GM19467 (cell line): Measurements from ENCODE around the gene KCNAB2.
"Not testable (repeated sequence)": the region's sequence is repeated elsewhere in the genome, so short reads cannot be mapped to it uniquely, and the experiment has no call there.

Experiments used
- ATAC-seq: cut with Tn5 transposase; IDR thresholded peaks from one replicate; pipeline ENCODE4 v1.9.1; 2021; ENCODE audit warnings: mild to moderate bottlenecking, moderate library complexity; ENCODE audit not compliant: unreplicated experiment

KCNAB2 gene

DNA sequence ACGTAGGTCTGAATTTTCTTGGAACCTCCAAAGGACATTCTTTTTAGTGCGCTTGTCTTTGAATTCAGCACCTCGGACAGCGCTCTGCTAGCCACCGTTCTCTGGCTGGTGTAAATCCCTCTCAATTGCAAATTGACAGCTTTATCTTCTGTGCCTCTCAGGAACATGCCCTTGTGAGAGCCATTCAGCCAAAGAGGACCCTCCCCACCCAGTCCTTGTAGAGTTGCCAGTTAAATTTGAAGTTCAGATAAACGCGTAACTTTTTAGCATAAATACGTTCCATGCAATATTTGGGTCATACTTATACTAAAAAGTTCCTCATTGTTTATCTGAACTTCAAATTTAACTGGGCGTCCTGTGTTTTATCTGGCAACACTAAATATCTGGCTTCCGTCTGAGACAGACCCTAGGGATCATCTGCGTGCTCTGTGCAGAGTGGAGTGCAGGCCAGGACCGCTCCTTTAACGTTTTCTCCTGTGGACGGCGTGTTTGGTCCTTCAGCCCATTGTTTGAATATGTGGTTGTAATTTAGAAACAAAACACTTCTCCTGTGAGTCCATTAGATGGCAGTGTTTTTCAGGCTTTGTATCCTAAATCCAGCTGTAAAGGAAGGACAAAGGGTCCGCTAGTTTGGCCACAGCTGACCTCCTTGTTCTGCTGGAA is 7.0 kb downstream of the KCNAB2 start:
- no peak for ATAC-seq

DNA sequence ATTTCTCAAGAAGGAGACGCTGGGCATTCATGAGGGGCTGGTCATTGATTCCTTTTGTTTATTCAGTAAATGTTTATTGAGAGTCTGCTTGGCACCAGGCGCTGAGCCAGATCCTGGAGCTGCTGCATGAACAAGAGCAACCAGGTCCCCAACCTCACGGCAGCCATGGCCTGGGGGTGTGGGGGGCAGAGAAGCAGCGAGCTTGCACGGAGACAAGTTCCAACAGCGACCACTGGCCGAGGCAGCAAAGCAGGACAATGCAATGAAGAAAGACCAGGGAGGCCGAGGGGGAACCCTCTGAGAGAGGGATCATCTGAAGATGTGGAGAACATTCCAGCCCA is 7.5 kb downstream of the KCNAB2 start:
- ATAC-seq: no peak

DNA sequence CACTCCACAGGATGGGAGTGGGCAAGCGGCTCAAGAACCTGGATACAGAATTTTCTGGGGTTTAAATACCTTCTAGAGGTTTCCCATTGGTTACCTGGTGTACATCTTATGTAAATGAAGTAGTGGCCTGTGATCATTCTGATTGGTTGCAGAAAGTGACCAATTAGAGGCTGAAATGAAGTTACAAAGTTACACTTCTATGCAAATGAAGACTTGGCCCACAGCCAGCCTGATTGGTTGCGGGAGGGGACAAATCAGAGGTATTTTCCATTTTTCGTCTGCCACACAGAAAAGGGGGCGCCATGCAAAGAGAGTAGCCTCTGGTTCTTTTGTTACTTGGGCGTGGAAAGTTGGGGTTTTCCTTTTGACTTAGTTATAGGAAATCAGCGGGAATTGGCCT is 8.9 kb downstream of the KCNAB2 start:
- no peak for ATAC-seq

DNA sequence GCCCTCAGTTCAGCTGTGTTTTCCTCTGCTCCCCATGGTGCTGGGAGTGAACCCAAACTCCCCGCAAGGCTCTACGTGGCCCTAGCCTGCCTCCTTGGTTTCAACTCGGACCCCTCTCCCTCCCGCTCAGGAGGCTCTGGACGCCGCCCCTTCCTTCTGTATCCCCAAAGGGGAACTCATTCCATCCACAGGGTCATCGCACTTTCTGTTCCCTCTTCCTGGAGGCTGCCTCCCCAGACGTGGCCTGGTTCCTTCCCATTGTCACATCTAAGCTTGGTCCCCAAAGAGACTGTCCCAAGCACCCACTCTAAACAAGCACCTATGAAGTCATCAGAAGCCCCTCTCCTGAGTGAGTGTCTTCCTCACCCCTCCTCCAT is 10.9 kb downstream of the KCNAB2 start:
- no peak for ATAC-seq

DNA sequence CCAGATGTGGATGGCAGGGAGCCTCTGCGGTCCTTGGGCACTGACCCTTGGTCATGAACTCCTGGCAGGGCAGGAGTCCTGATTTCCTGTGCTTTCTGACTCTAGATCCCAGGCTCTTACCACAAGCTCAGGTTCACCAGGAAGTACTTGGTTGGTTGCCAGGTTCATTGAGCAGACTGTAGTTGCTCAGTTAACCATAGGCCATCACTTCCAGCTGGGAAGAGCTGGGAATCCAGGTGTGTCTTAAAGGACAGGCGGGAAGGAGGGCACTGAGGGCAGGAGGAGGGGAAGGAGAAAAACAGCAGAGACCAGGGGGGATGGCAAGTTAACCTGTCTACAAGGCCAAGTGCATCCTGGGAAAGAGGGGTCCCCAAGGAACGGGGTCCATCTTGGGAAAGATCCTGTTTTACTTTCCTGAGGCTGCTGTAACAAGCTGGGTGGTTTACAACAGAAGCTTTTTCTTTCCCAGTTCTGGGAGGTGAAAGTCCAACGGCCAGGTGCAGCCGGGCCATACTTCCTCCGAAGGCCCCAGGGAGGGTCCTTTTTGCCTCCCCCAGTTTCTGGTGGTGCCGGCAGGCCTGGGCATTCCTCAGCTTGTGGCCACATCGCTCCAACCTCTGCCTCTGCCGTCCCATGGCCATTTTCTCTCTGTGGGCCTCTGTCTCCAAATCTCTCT is 11.6 kb downstream of the KCNAB2 start:
- ATAC-seq: no peak

DNA sequence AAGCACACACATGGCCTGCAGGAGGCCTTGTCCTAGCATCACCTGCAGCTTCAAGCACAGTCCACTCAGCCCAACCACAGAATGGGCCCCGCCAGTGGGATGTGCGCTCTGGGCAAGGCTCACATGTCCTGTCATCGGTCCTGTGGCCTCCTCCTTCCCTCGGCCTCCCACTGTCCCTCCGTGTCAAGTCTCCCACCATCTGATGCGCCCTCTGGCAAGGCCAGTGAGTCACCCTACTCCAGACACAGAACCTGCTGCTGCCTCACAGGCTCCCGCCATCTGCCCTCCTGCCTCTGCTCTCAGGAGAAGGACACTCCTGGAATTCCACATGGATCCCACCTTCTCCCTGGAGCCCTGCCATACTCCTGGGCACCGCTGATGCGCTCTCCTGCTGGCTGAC is 14.2 kb downstream of the KCNAB2 start:
- ATAC-seq: no peak

DNA sequence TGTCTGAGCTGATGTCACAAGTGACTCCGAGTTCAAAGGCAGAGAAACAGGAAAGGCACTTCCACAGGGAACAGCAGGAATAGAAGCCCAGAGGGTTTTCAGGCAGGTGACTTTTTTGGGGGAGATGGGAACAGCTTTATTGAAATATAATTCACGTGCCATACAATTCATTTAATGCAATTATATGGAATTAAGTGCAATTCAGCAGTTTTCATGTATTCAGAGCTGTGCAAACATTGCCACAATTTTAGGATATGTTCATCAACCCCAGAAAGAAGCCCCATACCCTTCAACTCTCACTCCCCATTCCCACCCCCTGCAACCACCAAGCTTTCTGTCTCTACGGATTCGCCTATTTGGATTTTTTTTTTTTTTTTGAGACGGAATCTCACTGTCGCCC is 17.0 kb downstream of the KCNAB2 start:
- no peak for ATAC-seq

DNA sequence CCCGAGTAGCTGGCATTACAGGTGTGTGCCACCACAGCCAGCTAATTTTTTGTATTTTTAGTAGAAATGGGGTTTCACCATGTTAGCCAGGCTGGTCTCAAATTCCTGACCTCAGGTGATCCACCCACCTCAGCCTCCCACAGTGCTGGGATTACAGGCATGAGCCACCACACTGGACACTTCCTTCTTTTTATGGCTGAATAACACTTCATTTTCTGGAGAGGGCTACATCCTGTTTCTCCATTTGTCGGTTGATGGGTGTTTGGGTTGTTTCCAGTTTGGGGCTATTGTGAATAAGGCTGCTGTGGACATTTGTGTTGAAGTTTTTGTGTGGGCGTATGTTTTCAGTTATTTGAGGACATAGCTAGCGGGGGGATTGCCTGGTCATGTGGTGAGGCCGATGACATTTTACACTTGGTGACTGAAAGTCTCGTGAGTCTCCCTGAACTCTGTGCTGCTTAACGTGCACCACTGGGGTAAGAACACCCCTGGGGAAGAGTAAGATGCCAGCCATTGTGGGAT is 17.9 kb downstream of the KCNAB2 start:
- ATAC-seq: not testable (repeated sequence)

DNA sequence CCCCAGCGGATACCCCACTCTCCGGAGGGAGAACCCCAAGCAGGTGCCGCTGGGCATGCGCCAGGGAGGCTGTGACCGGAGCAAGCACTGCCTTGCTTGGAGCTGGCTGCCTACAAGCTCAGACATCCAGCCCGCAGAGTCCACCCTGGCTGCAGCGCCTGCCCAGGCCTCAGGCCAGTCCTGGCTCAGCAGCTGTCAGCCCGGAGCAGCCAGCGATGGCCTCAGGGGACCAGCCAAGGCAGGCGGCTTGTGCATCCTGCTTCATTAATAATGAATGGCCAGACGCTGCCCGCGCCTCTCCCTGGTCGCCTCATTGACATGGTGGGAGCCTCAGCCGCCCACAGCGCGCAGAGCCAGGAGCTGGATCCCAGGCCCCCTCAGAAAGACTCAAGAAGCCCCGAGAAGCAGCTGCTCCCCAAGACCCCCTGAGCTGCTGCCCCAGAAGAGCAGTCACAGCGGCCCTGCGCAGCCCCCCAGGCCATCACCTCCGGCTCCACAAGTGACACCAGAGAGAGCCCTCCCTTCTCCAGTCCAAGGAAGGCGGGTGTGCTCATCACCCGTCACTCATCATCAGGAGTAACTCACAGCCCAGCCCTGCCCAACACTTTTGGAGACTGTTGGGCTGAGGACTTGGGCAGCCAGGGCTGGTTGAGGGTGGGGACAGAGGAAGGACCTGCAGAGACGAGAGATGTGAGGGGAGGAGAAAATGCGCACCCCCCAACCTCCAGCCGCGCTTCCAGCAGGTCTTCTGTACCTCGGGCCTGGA is 19.6 kb downstream of the KCNAB2 start:
- ATAC-seq: no peak

DNA sequence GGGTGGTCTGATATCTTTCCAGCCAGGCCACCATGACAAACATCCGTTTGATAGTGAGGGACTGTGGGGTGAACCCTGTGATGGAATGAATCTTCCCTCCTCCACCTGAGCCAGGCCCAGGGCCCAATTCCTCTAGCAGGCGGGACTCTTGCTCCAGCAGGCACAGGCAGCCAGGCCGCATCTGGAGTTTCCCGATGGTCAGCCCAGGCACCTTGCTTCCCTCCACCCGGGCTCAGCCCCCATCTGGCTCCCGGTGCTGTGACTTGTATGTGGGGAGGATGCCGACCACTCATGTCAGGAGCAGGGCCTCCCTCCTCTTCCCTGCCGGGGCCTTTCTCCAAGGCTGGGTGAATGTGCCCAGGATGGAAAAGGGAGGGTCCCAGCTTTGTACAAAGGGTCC is 21.0 kb downstream of the KCNAB2 start:
- ATAC-seq: no peak

DNA sequence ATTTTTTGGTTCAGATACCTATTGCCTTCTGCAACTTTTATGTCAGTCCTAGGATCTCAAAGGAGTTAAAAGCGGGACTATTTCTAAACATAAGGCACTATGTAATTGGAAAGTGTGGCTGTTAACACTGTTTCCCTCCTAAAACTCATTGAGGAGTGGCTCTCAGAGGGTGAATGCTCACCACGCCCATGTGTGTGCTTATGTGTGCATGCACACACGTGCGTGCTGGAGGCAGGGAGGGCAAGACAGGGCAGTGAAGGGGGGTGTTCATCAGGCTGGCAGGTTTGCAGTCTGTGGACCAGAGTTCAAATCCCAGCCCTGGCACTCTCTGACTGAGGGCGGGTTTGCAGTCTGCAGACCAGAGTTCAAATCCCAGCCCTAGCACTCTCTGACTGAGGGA is 22.4 kb downstream of the KCNAB2 start:
- no peak for ATAC-seq

DNA sequence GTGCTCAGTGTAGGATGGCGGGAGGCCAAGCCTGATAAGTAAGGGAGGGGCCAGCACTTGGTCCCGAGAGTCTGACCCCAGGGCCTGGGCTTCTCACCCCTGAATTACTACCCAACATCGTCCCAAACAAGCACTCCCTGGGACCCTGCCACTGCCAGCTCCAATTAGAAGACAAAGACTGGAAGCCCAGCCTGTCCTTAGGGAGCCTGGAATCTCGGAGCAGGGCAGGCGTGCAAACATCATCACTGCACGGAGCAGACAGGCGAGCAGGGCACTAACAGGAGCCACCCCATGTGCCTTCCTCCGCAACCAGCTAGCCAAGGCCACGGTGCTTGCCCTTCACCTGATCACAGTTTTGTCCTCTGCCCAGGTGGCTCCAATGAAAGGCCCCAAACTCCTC is 23.2 kb downstream of the KCNAB2 start:
- no peak for ATAC-seq

DNA sequence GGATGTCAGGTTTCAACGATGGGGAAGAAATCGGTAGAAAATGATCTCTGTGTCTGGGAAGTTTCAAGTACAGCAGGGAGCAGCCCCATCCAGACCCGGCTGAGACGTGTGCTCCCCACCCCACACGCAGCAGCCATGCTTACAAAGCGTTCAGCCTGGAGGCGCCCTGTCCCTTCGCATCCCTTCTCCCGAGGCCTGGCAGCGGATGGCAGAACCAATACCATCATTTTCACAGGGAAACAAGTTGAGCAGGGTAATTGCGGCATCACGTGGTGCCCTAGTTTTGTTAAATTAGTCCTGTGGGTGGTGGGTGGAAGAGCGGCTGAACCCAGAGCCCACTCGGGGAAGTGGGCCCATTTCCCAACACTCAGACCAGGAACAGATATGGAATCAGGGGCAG is 23.9 kb downstream of the KCNAB2 start:
- no peak for ATAC-seq

DNA sequence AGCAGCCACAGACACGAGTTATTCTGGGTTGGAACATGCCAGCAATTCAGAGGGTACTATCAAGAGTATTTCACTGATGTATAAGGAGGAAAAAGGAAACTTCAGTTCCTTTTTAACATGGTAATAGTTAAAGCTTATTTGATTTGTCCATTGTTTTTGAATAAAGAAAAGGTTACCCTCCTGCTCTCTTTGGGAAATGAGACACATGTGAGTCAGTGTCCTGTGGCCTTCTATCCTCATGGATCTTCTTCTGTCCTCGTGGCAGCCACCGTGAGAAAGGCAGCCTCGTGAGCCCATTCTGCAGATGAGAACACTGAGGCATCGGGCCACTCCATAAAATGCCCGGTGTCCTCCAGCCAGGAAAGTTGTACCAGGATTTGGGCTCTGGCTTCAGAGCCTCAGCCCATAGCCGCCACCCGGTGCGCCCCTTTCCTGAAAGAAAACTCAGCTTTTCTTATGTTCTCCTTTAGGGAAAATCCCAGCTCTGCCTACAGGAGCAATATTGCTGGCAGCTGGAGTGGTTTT is 24.8 kb downstream of the KCNAB2 start:
- no peak for ATAC-seq

DNA sequence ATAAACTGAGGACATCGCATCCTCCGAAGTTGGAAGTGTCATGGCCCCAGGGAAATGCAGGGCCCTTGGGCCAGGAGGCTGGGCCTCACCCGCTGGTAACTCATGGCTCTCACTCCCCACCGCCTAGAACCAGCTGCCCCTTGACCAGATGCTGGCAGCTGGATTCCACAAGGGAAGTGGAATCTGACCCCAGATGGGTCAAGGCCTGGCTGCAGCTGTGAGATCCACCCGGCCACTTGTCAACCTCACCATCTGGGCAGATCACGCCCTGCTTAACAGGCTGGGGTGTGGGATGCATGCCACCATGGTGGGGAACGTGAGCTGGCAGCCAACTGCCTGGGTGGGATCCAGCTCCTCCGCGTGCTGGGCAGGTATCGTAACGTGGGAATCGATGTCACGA is 25.5 kb downstream of the KCNAB2 start:
- ATAC-seq: no peak

DNA sequence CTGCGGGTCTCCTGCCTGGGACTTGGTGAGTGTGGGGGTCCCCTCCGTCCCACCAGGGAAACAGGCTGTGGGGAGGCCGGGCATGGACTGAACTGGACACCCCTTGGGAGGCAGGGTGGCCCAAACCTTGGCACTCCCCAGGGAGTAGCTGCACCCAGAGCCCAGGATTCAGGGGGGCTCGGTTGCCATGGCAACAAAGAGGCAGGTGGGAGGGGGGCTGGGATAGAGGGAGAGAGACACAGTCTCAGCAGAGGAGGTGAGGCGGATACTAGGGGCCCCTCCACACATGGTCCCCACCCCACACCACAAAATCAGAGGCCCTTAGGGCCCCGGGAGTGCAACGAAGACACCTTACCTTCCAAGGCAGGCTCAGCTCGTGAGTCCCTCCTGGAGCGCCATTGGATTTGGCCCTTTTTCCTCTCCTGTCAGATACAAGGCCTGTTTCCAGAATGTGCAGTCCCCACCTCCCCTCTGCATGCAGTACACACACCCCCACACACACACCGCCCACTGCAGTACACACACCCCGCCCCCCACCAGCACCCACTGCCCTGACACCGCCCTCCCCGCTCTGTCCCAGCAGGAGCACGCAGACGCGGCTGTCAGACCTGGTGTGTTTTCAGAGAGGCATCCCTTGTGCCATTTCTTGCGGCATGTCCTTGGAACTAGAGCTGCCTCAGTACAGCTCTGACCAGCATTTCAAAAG is 27.2 kb downstream of the KCNAB2 start:
- no peak for ATAC-seq

DNA sequence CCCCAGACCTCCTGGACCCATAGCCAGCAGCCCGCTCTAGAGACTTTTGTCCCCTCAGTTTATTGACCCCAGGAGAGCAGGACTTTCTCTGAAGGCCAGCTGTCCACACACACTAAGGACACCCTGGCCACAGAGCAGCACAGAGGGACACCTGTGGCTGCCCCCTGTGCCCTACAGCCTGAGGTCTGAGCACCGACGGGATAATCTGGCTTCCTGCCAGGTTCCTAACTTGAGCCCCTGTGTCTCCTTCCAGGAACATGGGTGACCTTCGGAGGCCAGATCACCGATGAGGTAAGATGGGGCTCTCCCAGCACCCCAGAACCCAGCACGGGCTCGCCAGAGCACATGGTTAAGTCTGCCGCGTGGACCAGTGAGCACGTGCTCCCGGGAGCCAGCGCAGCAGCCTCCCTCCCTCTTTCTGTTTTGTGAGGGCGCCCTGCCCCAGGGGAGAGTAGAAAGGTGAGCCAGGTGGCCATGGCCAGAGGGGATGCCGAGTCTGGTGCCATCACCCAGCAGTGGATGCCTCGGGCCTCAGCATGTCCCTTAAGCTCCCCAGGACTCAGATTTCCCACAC is 27.9 kb downstream of the KCNAB2 start:
- no peak for ATAC-seq

DNA sequence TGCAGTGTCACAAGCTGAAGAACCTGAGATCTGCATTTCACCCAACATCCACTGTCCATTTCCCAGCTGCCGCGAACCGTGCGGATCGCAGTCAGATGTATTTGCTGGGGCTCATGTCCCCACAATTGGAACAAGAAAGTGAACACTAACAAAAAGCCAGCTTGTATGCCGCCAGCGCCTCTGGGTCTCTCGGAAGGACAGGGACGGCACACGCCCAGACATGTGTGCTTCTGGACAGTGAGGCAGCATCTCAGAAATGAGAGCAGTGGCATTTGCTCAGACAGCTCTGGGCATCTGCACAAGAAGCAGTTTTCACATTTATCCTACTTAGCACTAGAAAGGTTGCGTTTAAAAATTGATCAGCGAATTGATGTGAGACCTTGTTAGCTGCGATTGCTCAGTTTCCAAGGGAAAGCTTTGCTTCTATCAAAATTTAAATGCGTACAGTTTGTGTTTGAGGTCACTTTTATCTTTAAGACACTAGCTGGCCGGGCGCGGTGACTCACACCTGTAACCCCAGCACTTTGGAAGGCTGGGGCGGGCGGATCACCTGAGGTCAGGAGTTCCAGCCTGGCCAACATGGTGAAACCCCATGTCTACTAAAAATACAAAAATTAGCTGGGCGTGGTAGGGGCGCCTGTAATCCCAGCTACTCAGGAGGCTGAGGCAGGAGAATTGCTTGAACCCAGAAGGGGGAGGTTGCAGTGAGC is 28.7 kb downstream of the KCNAB2 start:
- ATAC-seq: no peak

DNA sequence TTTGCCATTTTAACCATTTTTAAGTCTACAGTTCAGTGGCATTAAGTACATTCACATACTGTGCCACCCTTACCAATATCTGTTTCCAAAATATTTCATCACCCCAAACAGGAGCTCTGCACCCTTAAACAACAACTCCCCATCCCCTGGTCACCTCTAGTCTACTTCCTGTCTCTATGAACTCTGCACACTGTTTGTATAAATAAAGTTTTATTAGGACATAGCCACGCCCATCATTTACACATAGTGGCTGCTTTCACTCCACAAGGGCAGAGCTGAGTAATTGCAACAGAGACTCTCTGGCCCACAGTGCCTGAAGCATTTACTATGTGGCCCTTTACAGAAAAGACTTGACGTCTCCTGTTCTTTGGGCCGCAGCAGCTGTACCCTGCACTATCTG is 30.1 kb downstream of the KCNAB2 start:
- ATAC-seq: no peak

DNA sequence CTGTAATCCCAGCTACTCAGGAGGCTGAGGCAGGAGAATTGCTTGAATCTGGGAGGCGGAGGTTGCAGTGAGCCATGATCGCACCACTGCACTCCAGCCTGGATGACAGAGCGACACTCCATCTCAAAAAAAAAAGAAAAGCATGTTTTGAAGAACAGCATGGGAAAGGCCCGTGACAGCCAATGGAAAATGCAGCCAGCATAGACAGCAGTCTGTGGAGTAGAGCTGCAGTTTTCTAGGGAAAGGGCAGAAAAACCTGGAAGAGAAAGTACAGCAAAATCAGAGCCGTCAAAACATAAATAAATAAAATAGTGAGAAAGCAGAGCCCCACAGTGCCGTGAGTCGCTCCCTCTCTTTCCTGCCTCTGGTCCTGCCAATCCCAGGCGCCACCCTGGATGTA is 31.4 kb downstream of the KCNAB2 start:
- ATAC-seq: not testable (repeated sequence)
